Upper lobe of left lung (tissue), 4 donors: Measurements from ENCODE around the gene SLC20A1.

ENCODE experiments used
- EP300 ChIP-seq, 4 donors: sonication (generic); formaldehyde crosslinking; IDR thresholded peaks; one replicate each; pipeline ENCODE4 v1.5.1; 2017; ENCODE audit warnings: antibody characterized with exemption in 4 of 4, control low read depth in 2 of 4
- POLR2A ChIP-seq, 4 donors: fragments of 450-650 bp; IDR thresholded peaks; one replicate each; pipeline ENCODE4 v1.5.1; 2016 to 2017; ENCODE audit warnings: antibody characterized with exemption in 4 of 4, mild to moderate bottlenecking in 2 of 4
- POLR2AphosphoS5 ChIP-seq, 2 donors: sonication (generic); formaldehyde crosslinking; IDR thresholded peaks; one replicate each; pipeline ENCODE4 v1.5.1; 2017; ENCODE audit warnings: antibody characterized with exemption in 2 of 2

GRCh38 chr2:112687522-112687921 is 41.8 kb downstream of the SLC20A1 start:
- TF ChIP-seq POLR2A (IDR thresholded peaks at IDR 0.05), result no peak
- no peak for TF ChIP-seq EP300 (IDR thresholded peaks at IDR 0.05)
- no peak for TF ChIP-seq POLR2AphosphoS5 (IDR thresholded peaks at IDR 0.05)
